GM23338 (cell line): ENCODE results near the gene DNAH9. TPM values are rescaled to one million over a fixed set of nuclear protein-coding genes. Genes with fewer than 3 reads are reported as not detected.

Experiments used
- ATAC-seq: fragments of 200-7000 bp; cut with Tn5 transposase; 3 replicates; pipeline ENCODE4 v1.9.1; 2020
- DNase-seq: peaks from one replicate; pipeline ENCODE4 v3.0.0-alpha.2; 2015; ENCODE audit warnings: low spot score
- H2AFZ ChIP-seq: fragments of 200-600 bp; sonication (generic); 2 replicates; pipeline ENCODE4 v1.8.0; 2016; ENCODE audit warnings: antibody characterized with exemption, mild to moderate bottlenecking, moderate library complexity
- H3F3A ChIP-seq: fragments of 200-600 bp; sonication (generic); replicated peaks from 2 replicates; pipeline ENCODE4 v1.8.0; 2017; ENCODE audit warnings: antibody characterized with exemption, mixed run types, low read depth
- H3K27ac ChIP-seq: fragments of 200-600 bp; sonication (generic); 2 replicates; pipeline ENCODE4 v1.6.1; 2016; ENCODE audit warnings: low read depth
- H3K27me3 ChIP-seq: fragments of 200-600 bp; sonication (generic); 2 replicates; pipeline ENCODE4 v1.8.0; 2016; ENCODE audit warnings: mild to moderate bottlenecking, mixed run types, moderate library complexity; ENCODE audit not compliant: insufficient read depth
- H3K36me3 ChIP-seq: fragments of 200-600 bp; sonication (generic); 2 replicates; pipeline ENCODE4 v1.8.0; 2016; ENCODE audit warnings: mild to moderate bottlenecking; ENCODE audit not compliant: insufficient read depth
- H3K4me1 ChIP-seq: fragments of 200-600 bp; sonication (generic); 2 replicates; pipeline ENCODE4 v1.8.0; 2016; ENCODE audit warnings: mild to moderate bottlenecking, moderate library complexity; ENCODE audit not compliant: insufficient read depth
- H3K4me2 ChIP-seq: fragments of 200-600 bp; sonication (generic); 2 replicates; pipeline ENCODE4 v1.7.1; 2017; ENCODE audit warnings: mixed run types
- H3K4me3 ChIP-seq: fragments of 200-600 bp; sonication (generic); 2 replicates; pipeline ENCODE4 v1.6.1; 2016; ENCODE audit warnings: mixed run types
- H3K79me2 ChIP-seq: fragments of 200-600 bp; sonication (generic); replicated peaks from 2 replicates; pipeline ENCODE4 v1.8.0; 2017; ENCODE audit warnings: mild to moderate bottlenecking; ENCODE audit not compliant: insufficient read depth
- H3K9me2 ChIP-seq: fragments of 200-600 bp; sonication (generic); 2 replicates; pipeline ENCODE4 v1.8.0; 2017; ENCODE audit not compliant: insufficient read depth
- H4K20me1 ChIP-seq: fragments of 200-600 bp; sonication (generic); replicated peaks from 2 replicates; pipeline ENCODE4 v1.8.0; 2017; ENCODE audit warnings: mild to moderate bottlenecking; ENCODE audit not compliant: insufficient read depth
- H3K27ac Mint-ChIP-seq: 2 replicates; pipeline ENCODE4 v1.8.0; 2020; ENCODE audit warnings: inconsistent platforms, mild to moderate bottlenecking, moderate library complexity, mixed read lengths
- H3K27me3 Mint-ChIP-seq: 3 replicates; pipeline ENCODE4 v1.8.0; 2022; ENCODE audit warnings: low read depth, mild to moderate bottlenecking, moderate library complexity, mixed read lengths, inconsistent platforms; ENCODE audit not compliant: insufficient read depth, poor library complexity
- H3K36me3 Mint-ChIP-seq: 3 replicates; pipeline ENCODE4 v1.8.0; 2021; ENCODE audit warnings: low read depth, mild to moderate bottlenecking, inconsistent platforms, moderate library complexity, mixed read lengths
- H3K4me1 Mint-ChIP-seq: 3 replicates; pipeline ENCODE4 v1.8.0; 2020; ENCODE audit warnings: mild to moderate bottlenecking, inconsistent platforms, mixed read lengths
- H3K4me3 Mint-ChIP-seq: 3 replicates; pipeline ENCODE4 v1.8.0; 2021; ENCODE audit warnings: moderate library complexity, mild to moderate bottlenecking, inconsistent platforms, mixed read lengths
- H3K9me3 Mint-ChIP-seq: 3 replicates; pipeline ENCODE4 v1.8.0; 2020; ENCODE audit warnings: moderate library complexity, mild to moderate bottlenecking, inconsistent platforms, mixed read lengths
- ETS1 ChIP-seq: IDR thresholded peaks from 2 replicates; pipeline ENCODE4 v1.6.1; 2016; ENCODE audit warnings: antibody characterized with exemption
- EZH2 ChIP-seq: fragments of 200-600 bp; sonication (generic); IDR thresholded peaks from one replicate; pipeline ENCODE4 v1.8.0; 2017; ENCODE audit warnings: antibody characterized with exemption, mild to moderate bottlenecking, low read depth; ENCODE audit not compliant: unreplicated experiment
- JUNB ChIP-seq: IDR thresholded peaks from one replicate; pipeline ENCODE4 v1.6.1; 2016; ENCODE audit warnings: antibody characterized with exemption; ENCODE audit not compliant: unreplicated experiment
- POLR2AphosphoS5 ChIP-seq: IDR thresholded peaks from 2 replicates; pipeline ENCODE4 v1.6.1; 2016; ENCODE audit warnings: antibody characterized with exemption, low read depth
- STAT1 ChIP-seq: IDR thresholded peaks from one replicate; pipeline ENCODE4 v1.6.1; 2016; ENCODE audit warnings: antibody characterized with exemption; ENCODE audit not compliant: unreplicated experiment
- ZNF114 ChIP-seq: fragments of 250-450 bp; sonication (Bioruptor Pico); IDR thresholded peaks from 2 replicates; pipeline ENCODE4 v1.5.0; 2020; ENCODE audit warnings: mild to moderate bottlenecking, moderate library complexity
- ZNF462 ChIP-seq: fragments of 250-450 bp; sonication (Bioruptor Pico); IDR thresholded peaks from 2 replicates; pipeline ENCODE4 v1.5.0; 2020; ENCODE audit warnings: mild to moderate bottlenecking, moderate library complexity
- polyA plus RNA-seq: library from polyadenylated mRNA; unstranded; fragments of >200 nt; fragmentation: Nextera tagmentation; extraction: Ambion mirVana; gene quantifications from 2 replicates; pipeline ENCODE4 v1.2.1, GENCODE V29; 2016
- total RNA-seq: library from RNA; depleted of rRNA; stranded (reverse); fragments of >200 nt; shearing (Covaris generic); gene quantifications from 2 replicates; pipeline ENCODE4 v1.2.3, GENCODE V29; 2014

DNAH9 gene
- total and polyA plus RNA-seq, 2 experiments from 2014 or later, result not detected

- H3K4me2 ChIP-seq, result no peak overlapping the region
- Mint-ChIP-seq H3K4me3 (no peak overlapping the region), H3K27ac (no peak overlapping the region), H3K36me3 (peaks cover 47% of the 10 kb centered on the region), H3K9me3 (peaks cover 99% of the 10 kb centered on the region), H3K4me1 (no peaks in the 10 kb centered on the region), H3K27me3 (peaks cover 4% of the 10 kb centered on the region)
- no peaks in the 10 kb centered on the region for H4K20me1 ChIP-seq
- H2AFZ ChIP-seq, result no peak overlapping the region
- no peaks in the 10 kb centered on the region for H3K79me2 ChIP-seq
- no peak for DNase-seq
- no peaks in the 10 kb centered on the region for H3K4me1 ChIP-seq
- no peaks in the 10 kb centered on the region for H3F3A ChIP-seq
- no peaks in the 10 kb centered on the region for H3K27me3 ChIP-seq
- no peak overlapping the region for H3K4me3 ChIP-seq
- no peaks in the 10 kb centered on the region for H3K9me2 ChIP-seq
- H3K27ac ChIP-seq, result no peak overlapping the region
- no peak for ATAC-seq
- peaks cover 16% of the 10 kb centered on the region for H3K36me3 ChIP-seq
- TF ChIP-seq EZH2 (no peak), POLR2AphosphoS5 (no peak), ETS1 (no peak), ZNF462 (no peak), JUNB (no peak), STAT1 (no peak)
Observed at GRCh38 chr17:11682646-11683045, 84.4 kb downstream of the DNAH9 start.

GRCh38 chr17:11690681-11691080 lies 92.4 kb downstream of the DNAH9 start:
- Mint-ChIP-seq H3K36me3 (peaks cover 26% of the 10 kb centered on the region), H3K4me1 (no peaks in the 10 kb centered on the region), H3K27ac (no peak overlapping the region), H3K27me3 (peaks cover 4% of the 10 kb centered on the region), H3K4me3 (no peak overlapping the region), H3K9me3 (peaks cover 94% of the 10 kb centered on the region)
- no peaks in the 10 kb centered on the region for H3K79me2 ChIP-seq
- no peak overlapping the region for H2AFZ ChIP-seq
- no peak for ATAC-seq
- H3F3A ChIP-seq, result no peaks in the 10 kb centered on the region
- no peak overlapping the region for H3K4me3 ChIP-seq
- H3K4me1 ChIP-seq, result no peaks in the 10 kb centered on the region
- no peak overlapping the region for H3K4me2 ChIP-seq
- no peaks in the 10 kb centered on the region for H3K27me3 ChIP-seq
- no peak overlapping the region for H3K27ac ChIP-seq
- no peaks in the 10 kb centered on the region for H4K20me1 ChIP-seq
- H3K36me3 ChIP-seq, result no peaks in the 10 kb centered on the region
- no peaks in the 10 kb centered on the region for H3K9me2 ChIP-seq
- no peak for DNase-seq
- TF ChIP-seq ETS1, result no peak
- no peak for TF ChIP-seq ZNF114
- no peak for TF ChIP-seq JUNB
- no peak for TF ChIP-seq STAT1
- TF ChIP-seq POLR2AphosphoS5, result no peak
